ENCODE results near the gene KIRREL3.

The KIRREL3 gene

DNA sequence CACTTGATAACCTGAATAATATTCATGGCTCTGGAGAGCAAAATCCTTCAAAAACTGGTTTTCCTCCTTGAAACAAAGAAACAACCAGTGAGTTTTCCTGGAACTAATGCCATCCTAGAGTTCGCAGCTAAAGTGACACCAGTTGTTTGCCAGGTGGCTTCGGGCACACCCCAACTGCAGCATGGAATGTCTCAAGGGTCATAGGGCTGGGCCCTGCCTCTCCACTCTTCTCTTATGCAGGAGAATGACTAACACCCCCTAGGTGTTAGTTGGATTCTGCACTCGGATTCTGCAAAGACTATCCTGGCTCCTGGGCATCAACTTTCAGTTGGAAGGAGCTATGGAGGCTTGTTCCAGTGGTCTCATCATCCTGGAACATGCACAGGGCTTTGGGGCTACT lies 98.8 kb downstream of the KIRREL3 start:
- no peak for DNase-seq

DNA sequence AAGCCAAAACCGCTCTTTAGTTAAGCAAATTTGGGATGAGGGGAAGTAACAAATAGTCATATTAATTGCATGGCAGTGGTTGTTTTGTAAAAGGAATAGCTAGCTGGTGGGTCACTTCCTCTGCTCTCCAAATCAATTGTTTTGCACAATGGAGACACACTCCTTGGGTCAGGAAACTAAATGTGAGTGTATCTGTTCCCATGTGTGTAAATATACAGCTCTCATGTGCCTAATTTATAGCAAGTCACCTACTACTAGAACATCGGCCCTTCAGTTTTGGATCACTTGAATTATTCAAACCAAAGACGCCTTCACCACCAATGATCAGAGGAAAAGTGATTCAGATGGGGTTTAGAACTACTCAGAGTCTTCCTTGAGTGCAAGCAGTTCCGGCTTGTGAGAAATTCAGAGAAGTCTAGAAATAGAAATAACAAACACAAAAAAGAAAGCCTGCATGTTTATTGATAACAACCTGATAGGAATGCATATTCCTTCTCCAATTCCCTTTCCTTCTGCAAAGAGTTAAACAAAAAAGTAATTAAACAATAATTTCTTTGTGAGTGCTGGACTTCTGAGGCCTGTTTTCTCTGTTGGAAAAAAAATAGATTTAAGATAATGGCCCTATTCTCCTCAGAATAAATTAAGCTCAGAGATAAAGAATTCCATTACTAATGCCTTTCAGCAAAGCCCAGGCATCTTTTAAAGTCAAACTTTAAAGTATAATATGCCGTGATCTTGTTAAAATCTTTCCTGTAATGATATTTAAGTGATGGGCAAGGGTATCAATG lies 100.4 kb downstream of the KIRREL3 start:
- no peak for DNase-seq

DNA sequence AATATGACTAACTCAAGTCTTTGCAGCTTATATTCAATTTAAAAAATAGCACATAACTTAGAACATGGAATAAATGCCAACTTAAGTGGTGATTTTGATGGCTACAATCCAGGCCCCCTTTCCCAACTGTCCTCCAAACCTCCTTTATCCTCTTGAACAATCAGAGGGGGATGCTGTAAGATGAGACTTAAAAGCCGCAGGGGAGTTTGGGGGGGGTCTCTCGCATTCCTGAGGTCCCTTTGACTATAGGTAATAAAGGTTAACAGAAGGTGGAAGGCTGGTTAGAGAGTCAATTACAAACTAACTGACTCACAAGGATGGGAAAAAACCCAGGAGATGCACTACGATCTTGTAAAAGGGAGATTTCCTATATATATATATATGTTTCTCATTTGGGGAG lies 101.8 kb downstream of the KIRREL3 start:
- no peak for DNase-seq

DNA sequence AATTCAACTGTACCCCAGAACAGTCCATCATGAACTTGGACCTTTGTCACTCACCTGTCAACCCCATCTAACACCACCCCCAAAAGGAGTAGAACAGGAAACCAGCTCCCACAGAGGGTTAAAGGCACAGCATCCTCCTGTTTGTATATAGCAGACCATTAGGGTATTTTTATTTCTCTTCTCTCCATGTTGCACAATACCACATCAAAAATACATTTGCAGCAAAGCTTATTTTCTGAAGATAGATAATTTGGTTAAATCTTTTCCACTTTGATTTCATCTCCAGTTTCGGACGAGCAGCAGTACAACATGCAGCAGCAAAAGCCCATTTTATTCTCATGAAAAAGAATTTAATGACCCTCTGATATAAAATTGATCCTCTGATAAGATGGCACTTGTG lies 103.1 kb downstream of the KIRREL3 start:
- DNase-seq, result no peak

DNA sequence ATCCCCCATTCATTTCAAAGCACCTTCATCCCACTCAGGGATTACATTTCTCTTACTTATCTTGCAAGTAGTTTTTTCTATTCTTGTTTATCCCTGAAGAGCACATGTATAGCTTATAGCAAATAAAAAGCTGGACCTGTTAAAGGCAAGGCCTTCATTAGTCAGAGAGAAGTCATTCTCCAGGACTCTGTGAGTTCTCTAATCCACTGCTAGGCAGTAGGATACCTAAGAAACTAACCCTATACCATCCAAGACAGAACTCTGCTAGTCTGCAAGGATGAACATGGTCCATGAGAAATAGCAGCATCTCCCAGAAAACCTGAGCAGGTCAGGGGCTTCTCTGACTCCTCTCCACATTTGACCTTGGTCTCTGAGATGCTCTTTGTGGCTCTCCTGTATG lies 104.5 kb downstream of the KIRREL3 start:
- no peak for DNase-seq

DNA sequence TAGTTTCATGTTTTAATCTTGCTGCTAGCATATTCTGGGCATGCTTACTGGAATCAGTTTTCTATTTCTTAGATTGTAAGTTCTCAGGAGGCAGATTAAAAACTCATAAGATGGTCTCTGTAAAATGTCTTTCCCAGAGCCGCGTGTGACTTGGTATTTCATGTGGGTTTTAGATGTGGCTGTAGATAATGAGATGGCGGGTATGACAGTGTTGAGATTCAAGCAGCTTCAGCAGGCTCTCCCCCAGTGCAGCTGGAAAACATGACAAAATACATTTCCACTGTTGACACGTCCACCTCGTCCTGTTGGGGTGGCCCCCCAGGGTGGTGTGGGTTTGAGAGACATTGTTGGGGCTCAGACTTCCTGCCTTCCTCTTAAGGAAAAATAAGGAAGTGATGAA lies 106.8 kb downstream of the KIRREL3 start:
- DNase-seq, result peak; percentile 13

DNA sequence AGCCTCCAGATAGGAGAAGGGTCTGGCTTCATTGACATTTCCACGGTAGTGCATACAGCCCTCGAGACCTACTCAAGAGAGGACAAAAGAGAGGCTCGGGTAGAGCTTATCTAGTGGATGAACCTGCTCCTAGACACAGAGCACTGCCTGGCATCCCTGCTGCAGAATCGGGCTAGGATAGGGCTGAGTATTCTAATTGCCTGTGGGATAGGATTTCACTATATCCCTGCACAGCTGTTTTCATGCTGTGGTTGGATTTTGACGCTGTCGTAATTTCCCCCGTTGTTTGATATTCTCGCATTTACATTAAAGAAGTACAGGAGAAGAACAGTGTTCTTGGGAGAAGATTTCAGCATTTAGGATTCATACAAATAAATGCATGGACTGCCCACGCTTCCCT lies 107.8 kb downstream of the KIRREL3 start:
- DNase-seq, result no peak

DNA sequence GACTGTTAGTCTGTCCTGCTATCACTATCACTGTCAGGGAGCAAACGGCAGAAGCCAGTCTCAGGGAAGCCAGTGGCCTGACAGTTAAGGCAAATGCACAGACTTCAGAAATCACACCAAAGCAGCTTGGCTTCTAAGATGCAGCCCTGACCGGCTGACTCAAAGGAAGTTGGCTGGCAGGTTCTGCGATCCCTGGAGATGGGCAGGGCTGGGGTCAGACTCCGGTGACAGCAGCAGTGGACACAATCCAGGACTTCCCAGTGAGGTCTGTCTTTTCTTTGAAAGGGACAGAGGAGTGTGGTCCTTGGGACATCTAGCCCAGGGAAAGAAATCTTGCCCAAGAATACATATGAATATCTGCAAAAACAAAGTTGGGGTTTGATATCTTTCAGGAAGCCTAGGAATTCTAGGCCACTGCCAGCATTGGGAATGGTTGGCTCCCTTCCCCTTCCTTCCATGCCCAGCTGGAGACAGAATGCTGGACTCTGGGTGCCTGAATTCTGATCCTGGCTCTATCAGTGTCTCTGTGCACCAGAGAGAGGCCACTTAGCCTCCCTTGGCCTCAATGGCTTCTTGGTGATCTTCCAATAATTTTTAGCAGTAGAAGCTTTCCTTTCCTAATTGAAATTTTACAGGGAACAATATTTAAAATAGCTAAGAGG lies 108.9 kb downstream of the KIRREL3 start:
- no peak for DNase-seq

DNA sequence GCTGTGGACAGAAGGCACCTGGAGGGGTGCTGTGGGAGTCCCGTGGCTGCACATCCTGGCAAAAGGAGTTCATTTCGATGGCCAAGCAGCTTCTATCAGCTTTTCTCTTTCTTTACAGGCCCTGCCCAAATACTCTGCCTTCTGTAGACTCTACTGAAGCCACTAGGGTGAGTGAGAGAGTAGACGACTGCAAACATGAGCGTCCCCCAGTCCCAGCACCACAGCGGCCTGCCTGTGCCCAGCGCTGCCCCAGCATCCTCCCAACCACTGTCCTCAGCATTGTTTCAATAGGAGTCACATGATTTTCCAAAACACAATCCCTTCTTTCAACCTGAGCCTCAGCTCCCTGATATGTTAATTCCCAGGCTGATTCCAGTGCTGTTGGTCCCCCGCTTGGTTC lies 110.0 kb downstream of the KIRREL3 start:
- DNase-seq, result no peak

DNA sequence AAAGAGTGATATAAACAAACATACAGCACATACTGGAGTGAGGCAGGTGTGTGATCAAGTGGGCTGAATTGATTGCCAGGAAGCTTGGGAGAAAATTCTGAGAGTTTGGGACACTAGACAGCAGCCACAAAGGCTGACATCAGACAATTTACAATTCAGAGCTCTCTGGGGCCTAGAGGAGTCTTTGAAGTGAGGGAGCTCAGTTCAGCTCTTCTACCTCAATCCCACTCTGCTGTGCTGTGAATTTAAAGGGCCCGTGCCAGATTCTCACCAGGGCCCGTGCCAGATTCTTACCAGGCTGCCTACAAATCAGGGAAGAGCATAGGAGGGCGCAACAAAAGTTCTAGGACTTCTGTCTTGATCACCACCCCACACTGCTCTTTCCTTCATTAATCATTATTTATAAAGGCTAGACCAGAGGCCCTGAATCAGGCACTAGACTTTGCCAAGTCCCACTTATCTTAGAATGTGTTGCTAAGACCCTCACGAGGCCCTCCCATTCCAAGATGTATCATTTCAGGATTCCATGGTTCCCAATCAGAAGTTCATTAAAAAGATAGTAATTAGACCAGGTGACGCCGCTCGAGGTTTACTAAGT lies 112.4 kb downstream of the KIRREL3 start:
- DNase-seq, result no peak

DNA sequence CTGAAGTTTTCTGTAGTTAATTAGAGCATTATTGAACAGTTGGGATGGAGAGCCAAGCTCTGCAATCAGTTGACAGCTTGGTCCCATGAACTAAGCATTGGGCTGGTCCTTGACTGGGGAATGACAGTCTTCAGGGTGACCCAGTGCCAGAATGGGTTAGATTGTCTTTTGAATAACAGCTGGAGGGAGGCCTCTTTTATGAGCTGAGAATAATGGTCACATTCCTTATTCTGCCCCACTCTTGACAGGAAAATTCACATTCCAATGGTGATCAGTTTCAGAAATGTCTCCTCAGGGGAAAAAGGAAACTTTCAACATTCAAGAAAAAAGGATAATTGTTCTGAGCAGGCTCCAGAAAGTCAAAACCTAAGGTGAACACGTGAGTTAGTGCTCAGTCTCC lies 113.9 kb downstream of the KIRREL3 start:
- DNase-seq, result no peak

DNA sequence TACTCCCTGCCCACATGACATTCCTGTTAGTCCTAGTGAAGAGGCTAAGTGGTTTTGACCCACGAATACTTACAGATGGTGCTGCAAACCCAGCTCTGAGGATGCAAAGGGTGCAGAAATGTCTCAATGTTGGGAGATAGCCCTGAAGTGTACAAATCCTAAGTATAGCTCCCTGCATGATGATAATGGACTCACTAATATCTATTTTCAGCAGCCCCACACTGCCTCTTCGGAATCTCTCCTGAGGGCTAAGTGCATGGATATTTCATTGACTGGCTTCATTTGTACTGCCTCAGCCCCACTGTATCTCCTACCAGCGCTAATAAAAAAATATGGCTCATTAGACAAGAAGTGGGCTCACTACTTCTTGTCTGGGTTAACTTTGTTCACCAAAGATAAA lies 114.5 kb downstream of the KIRREL3 start:
- DNase-seq, result no peak

DNA sequence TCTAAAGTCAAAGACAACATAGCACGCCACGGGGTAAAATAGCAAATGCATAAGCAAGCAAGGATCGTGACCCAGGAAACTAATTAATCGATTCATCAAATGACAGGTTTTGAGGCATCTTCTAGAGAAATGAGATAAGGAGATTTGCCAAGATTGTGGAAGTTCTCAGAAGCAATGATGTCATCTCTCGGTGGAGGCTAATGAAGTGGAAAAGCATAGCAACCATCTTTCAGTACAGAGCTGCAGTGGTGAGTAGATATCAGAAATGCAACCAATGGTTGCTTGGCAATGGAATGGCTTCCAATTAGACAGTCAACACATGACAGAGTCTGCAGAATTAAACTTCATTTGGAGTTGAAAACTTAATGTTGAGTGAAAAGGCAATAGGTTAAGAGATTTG lies 116.0 kb downstream of the KIRREL3 start:
- no peak for DNase-seq

DNA sequence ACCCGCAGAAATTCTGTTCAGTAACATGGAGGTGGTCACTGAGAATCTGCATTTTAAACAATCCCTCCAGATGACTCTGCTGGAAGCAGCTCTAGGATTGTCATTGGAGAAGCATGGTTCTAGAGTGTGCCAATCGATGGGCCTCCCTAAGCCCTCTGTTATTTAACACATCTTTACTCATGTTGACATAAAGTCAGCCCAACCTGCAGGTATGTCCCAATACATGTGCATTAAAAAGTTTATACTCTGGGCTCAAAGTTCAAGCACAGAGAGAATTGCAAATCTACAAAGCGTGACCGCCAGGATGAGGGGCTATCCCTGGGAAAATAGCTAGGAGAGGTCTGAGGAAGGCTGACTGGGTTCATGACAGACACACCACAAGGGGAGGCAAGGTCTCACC lies 116.4 kb downstream of the KIRREL3 start:
- DNase-seq, result no peak

DNA sequence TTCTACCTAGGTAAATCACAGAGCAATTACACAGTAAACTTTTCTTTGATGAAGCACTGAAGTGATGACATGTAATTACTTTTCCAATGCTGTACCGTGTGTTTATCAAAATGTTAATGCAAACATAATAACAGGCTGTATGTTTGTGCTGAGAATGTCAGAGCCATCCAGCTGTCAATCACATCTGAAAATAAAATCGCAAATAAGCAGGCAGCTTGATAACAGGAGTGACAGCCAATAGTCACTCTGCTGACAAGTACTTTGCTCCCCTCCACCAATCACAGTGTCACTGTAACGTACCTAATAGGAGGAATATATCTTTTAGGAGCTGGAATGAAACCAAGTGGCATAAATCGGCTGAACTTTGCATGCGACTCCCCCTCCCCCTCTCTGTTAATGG lies 119.7 kb downstream of the KIRREL3 start:
- no peak for DNase-seq

DNA sequence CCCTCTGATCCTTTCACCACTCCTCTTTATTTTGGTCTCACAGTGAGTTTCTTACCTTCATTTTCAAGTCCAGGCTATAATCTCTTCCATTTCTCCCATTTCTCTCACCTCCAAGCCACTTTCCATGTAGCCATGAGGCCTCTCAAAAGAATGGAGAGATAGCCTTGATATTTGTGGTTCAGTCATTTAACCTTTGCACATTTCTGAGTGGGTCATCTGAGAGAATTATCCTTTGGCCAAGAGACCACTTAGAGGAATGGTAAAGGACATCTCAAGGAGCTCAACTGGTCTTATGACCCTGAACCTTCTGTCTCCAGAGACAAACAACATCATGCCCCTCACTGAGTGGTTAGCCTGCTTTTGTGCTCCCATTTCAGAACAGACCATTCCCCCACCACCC lies 121.1 kb downstream of the KIRREL3 start:
- no peak for DNase-seq

DNA sequence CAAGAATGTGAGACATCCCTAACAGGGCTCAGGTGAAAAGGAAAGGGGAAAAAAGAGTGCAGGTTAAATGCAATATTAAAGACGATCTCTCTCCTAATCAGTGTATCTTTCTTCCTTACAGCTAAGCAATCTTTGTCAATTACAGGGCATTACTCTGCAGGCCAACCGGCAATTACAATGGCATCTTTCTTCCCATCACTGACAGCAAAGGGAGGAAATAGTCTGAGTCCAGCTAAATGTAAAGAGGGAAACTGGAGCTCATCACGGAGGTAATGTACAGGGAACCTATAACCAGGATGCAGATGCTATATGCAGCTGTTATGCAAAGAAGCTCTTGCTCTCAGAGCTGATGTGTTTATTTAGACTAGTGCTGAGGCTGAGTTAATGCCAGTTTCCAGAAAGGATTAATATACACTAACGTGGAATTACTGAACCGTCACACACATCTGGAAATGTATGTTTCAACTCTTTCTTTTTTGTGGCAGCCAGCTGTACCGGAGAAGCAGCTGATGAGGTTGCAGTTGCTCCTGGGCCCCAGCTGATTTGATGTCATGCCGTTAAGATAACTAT lies 121.6 kb downstream of the KIRREL3 start:
- no peak for DNase-seq

DNA sequence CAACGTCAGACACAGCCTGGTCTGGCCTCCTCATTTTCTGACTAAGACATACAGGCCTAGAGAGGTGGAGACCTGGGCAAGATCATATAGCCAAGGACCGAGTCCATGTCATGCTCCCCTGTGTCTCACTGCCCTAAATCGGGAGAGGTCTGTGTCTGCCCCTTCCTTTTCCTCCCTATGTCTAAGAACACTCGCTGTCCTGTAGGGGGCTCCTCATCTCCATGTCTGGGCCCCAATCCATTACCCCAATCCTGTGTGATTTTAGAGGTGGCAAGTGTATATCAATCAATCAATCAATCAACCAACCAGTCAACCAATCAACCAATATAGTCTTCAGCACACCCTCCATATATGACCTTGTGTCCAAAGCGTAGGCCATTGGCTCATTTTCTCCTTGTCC lies 125.7 kb downstream of the KIRREL3 start:
- DNase-seq, result no peak

DNA sequence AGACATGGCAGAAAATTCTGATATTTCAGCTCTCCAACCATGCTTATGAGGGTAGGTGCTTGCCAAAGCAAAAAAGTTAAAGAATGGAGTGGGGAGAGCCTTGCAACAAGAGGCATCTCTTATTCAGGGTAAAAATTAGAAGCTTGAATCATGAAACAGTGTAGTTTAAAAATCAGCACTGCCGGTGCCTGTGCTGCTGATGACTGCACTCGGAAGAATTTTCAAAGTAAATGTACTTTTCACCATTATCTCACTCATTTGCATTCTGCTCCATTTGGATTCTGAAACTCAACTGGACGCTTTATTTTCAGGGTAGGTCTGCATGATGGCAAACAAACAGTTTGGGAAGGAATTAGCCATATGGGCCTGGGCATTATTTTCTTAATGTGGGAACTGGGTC lies 126.3 kb downstream of the KIRREL3 start:
- DNase-seq, result no peak

DNA sequence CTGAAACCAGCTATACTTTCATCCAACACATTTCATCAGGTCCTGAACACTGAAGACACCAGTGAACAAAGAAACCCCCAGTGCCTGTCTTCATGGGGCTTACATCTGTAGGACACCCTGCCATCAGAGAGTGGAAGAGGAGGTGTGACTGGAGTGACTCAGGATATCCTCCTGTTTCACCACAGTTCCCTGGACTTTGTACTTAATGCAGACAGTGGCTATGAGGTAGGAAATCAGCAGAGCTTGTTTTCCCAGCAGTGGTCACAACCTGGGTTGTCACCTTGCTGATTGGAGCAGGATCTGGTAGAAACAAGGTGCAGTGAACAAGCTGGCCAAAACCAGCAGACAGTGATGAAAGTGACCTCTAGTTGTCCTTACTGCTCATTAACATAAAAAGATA lies 128.8 kb downstream of the KIRREL3 start:
- no peak for DNase-seq

DNA sequence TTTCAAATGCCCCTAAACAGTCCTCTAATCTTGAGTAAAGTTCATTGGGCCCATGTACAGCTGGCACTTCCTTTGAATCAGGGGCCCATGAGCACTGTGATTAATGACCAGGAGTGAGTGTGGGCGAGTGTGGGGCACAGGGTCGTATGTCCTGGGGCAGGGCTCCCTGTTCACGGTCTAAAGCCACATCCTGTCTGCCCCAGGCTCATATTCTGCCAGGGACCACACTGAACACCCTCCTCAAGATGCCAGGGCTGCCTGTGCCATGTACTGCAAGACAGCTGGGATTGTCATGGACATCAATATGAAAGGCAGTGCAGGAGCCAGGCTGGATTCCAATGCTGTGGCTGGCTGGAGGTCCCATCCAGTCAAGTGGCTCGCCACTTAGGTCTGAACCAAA lies 130.5 kb downstream of the KIRREL3 start:
- no peak for DNase-seq

DNA sequence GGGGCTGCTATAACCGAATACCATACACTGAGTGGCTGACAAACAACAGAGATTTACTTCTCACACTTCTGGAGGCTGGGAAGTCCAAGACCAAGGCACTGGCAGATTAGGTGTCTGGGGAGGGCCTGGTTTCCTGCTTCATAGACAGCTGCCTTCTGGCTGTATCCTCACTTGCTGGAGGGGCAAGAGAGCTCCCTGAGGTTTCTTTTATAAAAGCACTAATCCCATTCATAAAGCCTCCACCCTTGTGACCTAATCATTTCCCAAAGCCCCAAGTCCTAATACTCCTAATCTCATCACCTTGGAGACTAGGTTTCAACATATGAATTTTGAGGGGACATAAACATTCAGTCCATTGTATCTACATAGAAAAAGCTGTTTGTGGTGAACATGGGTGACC lies 131.8 kb downstream of the KIRREL3 start:
- DNase-seq, result no peak

DNA sequence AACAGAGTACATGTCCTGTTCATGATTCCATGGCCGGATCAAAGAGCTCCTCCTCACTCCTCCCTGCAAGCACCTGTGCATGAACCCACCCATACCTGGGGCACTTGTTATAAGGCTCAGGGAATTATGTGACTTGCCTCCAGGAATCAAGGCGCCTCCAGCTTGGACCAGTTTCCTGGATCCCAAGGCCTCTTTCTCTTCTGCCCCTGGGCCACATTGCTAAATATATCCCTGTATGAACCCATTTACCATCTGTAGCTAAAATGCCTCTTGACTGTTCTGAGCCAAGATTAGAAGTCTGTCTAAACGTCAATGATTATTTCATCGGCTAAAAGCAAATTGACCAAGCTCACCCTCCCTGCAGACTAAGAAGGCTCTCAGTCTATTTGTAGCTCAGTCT lies 135.6 kb downstream of the KIRREL3 start:
- no peak for DNase-seq

Measured in OCI-M1 (cell line).